GM08714 (cell line): ENCODE measurements around the gene FRMD4B.

Source experiments
- H3K4me3 ChIP-seq: fragments of 200-500 bp; sonication (Bioruptor generic); 2 replicates; pipeline ENCODE4 v1.5.1; 2014; ENCODE audit warnings: mild to moderate bottlenecking, low read length, inconsistent platforms
- ZNF274 ChIP-seq: IDR thresholded peaks from 2 replicates; pipeline ENCODE4 v1.6.1; 2012; ENCODE audit warnings: mild to moderate bottlenecking, low read depth, low read length

The FRMD4B gene

GRCh38 chr3:69137412-69137811 is 248.5 kb downstream of the FRMD4B start:
- TF ChIP-seq ZNF274 = no peak
- no peak overlapping the region for H3K4me3 ChIP-seq

- no peak overlapping the region for H3K4me3 ChIP-seq
- no peak for TF ChIP-seq ZNF274
Observed at GRCh38 chr3:69137005-69137404, 248.9 kb downstream of the FRMD4B start.

- no peak overlapping the region for H3K4me3 ChIP-seq
- no peak for TF ChIP-seq ZNF274
Observed at GRCh38 chr3:69130689-69131088, 255.2 kb downstream of the FRMD4B start.

- no peak overlapping the region for H3K4me3 ChIP-seq
- no peak for TF ChIP-seq ZNF274
Observed at GRCh38 chr3:69129531-69129930, 256.4 kb downstream of the FRMD4B start.

GRCh38 chr3:69128509-69128908 is 257.4 kb downstream of the FRMD4B start:
- no peak overlapping the region for H3K4me3 ChIP-seq
- TF ChIP-seq ZNF274 = no peak

DNA sequence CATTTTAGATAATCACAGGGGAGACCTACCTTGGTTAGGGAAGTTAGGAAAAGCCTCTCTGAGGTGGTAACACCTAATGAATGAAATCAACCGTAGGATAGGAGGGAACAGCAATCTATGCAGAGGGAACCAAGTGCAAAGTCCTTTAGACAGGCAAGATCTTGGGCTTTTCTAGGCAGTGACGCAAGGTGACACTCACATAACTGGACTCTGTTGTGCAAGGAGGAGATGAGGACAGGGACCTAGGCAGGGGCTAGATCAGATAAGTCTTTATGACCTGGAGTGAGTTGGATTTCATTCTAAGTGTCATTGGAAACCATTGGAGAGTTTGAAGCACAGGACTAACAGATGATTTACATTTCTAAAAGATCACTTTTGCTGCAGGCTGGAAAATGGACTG is 258.9 kb downstream of the FRMD4B start:
- H3K4me3 ChIP-seq = no peak overlapping the region
- no peak for TF ChIP-seq ZNF274

DNA sequence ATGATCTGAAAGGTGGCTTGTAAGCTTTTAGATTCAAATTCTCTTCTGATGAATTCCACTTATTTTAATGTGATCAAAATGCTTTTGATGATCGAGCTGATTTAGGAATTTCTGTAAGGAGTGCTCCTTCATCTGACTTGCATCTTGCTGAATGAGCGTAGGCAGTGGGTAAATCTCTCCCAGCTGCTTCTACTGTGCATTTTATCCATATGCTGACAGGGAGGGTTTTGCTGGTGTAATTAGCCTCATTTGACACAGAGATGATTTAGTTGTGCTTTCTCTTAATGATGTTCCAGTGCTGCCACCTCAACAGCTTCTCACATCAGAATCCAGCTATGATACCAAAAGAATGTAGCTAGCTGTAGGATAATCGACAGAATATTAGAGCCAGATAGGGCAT is 259.7 kb downstream of the FRMD4B start:
- no peak for TF ChIP-seq ZNF274
- no peak overlapping the region for H3K4me3 ChIP-seq

- no peak within 1 kb of the TSS for H3K4me3 ChIP-seq
- TF ChIP-seq ZNF274 = no peak
Observed at GRCh38 chr3:69122403-69122802, 263.5 kb downstream of the FRMD4B start, which contains the start of gene LMOD3. TSS of gene LMOD3 (minus strand) at chr3:69122595. CDS start at chr3:69122386, 209 bp downstream.

DNA sequence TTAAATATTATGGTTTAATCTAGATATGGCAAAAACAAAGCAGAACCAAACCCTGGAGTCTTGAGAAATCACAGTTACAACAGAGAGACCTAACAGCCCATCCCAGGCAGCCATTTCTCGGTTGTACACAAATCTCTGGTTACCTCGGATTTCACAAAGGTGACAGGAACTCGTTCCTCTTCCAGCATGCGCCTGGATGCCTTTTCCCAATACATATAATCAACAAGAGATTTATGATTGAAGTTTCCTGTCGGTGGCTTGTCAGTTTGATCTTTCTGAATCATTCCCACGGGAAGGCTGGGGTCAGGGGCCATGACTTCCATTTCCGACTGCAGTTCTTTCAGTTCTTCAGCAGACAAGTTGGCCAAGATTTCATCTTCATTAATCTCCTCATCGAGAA is 263.9 kb downstream of the FRMD4B start:
- no peak for TF ChIP-seq ZNF274
- H3K4me3 ChIP-seq = no peak overlapping the region

GRCh38 chr3:69121513-69121912 is 264.4 kb downstream of the FRMD4B start:
- TF ChIP-seq ZNF274 = no peak
- no peak overlapping the region for H3K4me3 ChIP-seq

DNA sequence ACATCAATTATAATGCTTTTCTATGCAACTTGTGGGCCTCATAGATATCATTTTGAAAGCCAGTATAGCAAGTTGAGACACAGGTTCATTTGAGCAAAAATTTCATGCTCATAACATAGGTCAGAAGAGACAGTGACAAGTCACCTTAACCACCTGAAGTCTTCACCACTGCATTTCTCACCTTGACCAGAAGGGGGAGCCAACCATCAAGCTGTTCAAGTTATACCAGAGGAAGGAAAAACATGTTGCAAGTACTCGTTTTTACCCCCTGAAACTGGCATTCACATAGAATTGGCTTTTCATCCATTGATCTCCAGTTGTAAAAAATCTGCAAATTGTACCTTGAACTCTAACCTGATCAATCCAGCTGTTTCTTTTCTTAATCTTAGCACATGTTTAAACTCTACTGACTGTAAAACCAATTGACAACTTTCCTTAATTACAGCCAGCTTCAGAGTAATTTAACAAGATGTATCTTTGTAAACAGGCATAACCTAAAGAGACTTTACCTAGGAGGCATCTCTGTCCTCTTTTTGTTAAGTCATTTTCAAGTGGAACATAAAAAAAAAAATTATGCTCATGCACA is 264.9 kb downstream of the FRMD4B start:
- TF ChIP-seq ZNF274 = no peak
- H3K4me3 ChIP-seq = no peak overlapping the region
